HG03575 (cell line): ENCODE measurements around the gene CEP41.

Experiments
- ATAC-seq: cut with Tn5 transposase; IDR thresholded peaks from one replicate; pipeline ENCODE4 v1.9.1; 2021; ENCODE audit not compliant: unreplicated experiment, insufficient number of reproducible peaks, low FRiP score; ENCODE audit errors: extremely low read depth

CEP41 gene

GRCh38 chr7:130396109-130396508, 44.7 kb downstream of the CEP41 start:
- ATAC-seq = no peak

DNA sequence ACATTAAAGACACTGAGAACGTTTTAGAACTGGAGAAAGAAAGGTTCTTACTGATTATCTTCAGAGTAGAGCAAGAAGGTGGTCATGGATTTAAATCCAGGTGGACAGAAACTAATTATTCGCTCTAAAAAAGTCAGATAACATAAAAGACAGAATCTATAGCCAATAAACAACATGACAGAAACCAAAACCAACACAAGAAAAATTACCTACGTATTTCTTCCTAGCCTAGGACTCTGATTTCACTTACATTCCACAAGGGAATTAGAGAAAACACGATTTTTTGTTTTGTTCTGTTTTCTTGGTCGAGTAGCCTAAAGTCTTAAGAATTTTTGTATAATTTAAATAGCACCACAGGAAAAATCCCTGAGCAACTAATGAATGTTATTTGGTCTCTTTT, 45.4 kb downstream of the CEP41 start:
- no peak for ATAC-seq

GRCh38 chr7:130394421-130395195, 46.2 kb downstream of the CEP41 start:
- no peak for ATAC-seq

- ATAC-seq = no peak
Observed at GRCh38 chr7:130393841-130394411, 46.9 kb downstream of the CEP41 start.

DNA sequence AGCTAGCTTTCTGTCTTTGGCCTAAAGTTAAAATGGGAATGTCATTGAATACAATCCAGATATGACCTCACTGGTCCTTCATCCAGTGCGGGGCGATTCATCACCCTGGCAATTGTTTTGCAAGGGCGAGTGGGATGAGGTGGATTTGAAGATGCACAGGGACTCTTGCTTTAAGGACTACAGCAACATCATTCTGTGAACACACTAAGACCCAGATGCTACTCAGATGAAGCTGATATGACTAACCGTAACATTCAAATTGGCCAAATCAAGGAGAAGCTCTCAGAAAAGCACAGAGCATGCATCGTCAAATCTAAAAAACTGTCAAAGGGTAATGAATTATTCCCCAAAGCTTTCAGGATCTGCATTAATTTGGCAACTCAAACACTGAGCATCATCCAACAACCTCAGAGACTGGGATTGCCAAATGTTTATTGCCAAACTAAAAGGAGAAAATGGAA, 47.7 kb downstream of the CEP41 start:
- ATAC-seq = no peak

DNA sequence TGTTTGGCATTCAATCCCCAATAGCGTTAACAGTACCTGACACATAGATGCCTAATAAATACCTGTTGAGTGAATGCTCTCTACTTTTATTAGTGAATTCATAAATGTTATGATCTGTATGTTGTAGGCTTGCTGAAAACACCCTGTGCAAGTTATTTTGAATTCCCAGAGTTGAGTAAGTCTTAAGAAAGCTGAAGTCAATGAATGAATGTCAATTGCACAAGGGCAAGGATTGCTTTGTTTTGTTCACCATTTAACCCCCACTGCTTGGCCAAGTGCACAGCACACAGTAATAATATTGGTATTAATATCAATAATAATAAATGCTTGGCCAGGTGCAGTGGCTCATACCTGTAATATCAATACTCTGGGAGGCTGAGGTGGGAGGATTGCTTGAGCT, 50.3 kb downstream of the CEP41 start:
- no peak for ATAC-seq

GRCh38 chr7:130388671-130389070, 52.1 kb downstream of the CEP41 start:
- no peak for ATAC-seq

- no peak for ATAC-seq
Observed at GRCh38 chr7:130387628-130388403, 53.0 kb downstream of the CEP41 start.

- ATAC-seq = no peak
Observed at GRCh38 chr7:130387306-130387627, 53.5 kb downstream of the CEP41 start.

- ATAC-seq = no peak
Observed at GRCh38 chr7:130386876-130387275, 53.9 kb downstream of the CEP41 start.

DNA sequence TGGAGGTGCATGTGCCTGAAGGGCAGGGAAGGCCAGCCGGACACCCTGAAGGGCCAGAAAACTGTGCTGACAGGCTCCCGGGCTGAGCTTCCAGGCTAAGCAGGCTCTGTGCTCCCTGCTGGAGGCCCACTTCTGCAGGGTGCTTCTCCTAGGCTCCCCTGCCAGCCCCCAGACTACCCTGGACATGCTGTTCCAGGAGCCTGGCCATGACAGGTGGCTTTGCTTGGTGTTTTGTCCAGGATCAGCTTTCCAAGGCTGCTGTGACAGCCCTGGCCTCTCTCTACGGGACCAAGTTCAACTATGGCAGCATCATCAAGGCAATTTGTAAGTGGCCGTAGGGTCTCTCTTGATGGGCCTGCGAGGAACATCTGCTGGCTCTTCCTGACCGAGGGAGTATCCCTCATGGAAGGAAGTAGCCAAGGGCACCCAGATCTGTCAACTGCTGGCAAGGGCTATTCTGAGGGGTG, 55.2 kb downstream of the CEP41 start:
- no peak for ATAC-seq

DNA sequence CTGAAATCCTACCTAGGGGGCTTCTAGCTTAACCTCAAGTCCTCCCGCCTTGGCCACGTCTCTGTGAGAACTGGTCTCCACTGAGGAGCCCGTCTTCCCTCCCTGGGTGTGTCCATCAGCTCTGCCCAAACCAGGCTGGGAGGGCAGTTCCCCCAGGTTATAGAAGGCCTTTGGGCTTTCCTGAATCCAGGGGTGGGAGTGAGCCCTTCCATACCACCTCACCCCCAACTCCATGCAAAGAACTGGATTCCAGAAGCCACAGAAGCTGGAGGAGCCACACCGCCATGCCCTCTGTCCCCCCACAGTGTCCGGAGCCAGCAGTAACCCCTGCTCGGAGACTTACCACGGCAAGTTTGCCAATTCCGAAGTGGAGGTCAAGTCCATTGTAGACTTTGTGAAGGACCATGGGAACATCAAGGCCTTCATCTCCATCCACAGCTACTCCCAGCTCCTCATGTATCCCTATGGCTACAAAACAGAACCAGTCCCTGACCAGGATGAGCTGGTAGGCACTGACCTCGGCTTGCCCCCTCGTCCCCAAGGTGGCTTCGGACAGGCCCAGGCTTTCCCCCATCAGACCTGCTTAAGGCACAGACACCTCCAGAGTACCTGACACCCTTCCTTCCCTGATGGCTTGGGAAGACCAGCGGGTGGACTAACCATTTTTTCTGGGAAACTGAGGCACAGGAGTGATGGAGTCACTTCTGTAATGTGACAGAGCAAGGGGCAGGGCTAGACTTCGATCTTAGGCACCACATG, 55.8 kb downstream of the CEP41 start:
- no peak for ATAC-seq

DNA sequence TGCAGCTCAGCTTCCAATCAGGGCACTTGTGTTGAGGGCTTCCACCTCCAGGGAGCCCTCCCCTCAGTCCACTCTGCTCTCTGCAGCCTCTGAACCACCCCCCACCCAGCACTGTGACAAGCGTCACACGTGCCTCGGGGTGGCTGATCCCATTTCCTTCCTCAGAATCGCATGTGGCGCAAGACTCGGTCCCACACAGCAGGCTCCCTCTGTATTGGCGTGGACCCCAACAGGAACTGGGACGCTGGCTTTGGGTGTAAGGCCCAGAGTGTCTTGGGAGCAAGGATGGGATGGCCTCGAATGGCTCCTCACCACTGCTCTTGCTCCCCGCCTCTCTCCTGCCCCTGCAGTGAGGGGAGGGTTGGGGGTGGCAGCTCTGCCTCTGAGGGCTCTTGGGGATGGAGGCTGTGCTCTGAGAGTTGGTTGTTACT, 56.4 kb downstream of the CEP41 start:
- ATAC-seq = no peak

GRCh38 chr7:130383187-130383980, 57.4 kb downstream of the CEP41 start:
- ATAC-seq = no peak

DNA sequence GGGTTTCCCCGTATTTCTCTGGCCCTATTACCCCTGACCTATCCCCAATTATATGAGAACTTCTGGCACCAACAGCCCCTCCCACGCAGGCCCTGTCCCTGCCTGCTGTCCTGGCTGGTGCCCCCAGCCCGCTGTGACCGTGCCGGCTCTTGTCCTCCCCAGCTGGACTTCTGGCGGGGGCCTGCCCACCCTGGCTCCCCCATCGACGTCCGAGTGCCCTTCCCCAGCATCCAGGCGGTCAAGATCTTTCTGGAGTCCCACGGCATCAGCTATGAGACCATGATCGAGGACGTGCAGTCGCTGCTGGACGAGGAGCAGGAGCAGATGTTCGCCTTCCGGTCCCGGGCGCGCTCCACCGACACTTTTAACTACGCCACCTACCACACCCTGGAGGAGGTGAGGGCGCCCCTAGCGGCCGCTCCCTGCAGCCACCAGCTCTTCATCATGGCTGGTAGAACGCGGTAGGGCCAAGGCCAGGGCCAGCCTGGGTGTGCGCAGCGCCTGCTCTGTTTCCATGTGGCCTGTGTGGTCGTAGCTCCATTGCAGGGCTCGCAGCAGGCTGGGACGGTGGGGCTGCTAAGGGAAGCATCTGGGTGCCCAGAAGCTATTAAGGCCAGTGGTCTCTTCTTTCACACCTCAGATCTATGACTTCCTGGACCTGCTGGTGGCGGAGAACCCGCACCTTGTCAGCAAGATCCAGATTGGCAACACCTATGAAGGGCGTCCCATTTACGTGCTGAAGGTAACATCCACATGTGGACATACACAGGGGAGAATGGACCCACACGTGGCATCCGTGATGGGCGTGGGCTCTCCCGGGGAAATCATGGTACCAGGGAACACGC, 59.1 kb downstream of the CEP41 start:
- no peak for ATAC-seq

- ATAC-seq = no peak
Observed at GRCh38 chr7:130380861-130381455, 59.9 kb downstream of the CEP41 start.
